HG03066 (cell line): ENCODE data around the gene STMN1.
"Not testable (repeated sequence)": the region's sequence is repeated elsewhere in the genome, so short reads cannot be mapped to it uniquely, and the experiment has no call there.

ENCODE experiments used
- ATAC-seq: cut with Tn5 transposase; IDR thresholded peaks from one replicate; pipeline ENCODE4 v1.9.1; 2021; ENCODE audit warnings: low read depth; ENCODE audit not compliant: unreplicated experiment

Gene STMN1

DNA sequence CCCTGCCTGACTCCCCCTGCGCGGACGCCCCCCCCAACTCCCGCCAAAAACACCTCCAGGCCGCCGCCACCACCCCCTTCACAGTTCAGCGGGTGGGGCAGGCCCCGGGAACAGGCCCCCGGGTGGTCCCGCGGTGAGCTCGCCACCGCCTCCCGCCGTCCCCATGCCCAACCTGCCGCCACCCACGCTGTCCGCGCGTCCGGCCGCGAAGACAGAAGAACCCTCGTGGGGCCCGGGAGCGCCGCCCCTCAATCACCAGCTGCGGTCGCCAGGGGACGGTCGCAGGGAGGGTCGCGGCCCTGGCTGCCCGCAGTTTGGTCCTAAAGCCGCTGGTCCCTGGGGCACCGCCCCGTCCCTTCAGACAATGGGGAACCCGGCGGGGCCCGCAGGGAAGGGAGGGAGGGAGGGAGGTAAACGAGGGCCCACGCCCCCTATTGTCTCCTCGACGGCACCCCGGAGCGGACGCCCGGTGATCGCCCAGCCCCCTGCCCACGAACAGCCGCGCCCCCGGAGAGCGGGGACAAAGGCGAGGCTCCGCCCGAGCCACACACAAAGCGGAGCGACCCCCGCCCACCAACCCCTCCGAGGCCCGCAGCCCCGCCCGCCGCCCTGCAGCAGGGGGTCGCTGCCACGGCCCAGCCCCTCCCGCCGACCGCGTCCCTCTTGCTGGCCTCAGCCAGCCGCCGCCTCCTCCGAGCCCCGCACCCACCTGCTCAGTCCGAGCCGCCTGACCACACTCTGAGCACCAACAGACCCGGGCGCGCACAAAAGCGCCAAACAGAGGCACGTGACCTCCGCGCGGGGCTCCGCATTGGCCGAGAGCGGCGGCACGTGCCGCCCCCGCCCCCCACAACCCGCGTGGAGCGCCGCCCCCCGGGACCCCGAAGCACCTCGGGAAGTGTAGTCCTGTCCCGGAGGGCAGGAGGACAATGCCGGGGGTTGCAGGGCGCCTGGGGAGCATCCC is at the start of gene STMN1:
Gene STMN1 (minus strand): TSS at position 740 of the 964 bp plus-strand sequence. CDS start 1,743 bp downstream, outside the sequence.
- peak; percentile 59 for ATAC-seq

DNA sequence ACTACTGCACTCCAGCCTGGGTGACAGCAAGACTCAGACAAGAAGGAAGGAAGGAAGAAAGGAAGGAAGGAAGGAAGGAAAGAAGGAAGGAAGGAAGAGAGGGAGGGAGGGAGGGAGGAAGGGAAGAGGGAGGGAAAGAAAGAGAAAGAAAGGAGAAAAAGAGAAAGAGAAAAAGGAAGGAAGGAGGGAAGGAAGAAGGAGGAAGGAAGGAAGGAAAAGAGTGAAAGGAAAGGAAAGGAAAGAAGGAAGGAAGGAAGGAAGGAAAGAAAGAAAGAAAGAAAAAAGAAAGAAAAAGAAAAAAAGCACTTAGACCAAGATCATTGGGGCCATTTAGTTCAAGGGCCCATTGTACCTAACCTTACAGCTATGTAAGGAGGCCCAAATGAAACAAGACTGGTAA is 49.3 kb upstream of the STMN1 start:
- no peak for ATAC-seq

DNA sequence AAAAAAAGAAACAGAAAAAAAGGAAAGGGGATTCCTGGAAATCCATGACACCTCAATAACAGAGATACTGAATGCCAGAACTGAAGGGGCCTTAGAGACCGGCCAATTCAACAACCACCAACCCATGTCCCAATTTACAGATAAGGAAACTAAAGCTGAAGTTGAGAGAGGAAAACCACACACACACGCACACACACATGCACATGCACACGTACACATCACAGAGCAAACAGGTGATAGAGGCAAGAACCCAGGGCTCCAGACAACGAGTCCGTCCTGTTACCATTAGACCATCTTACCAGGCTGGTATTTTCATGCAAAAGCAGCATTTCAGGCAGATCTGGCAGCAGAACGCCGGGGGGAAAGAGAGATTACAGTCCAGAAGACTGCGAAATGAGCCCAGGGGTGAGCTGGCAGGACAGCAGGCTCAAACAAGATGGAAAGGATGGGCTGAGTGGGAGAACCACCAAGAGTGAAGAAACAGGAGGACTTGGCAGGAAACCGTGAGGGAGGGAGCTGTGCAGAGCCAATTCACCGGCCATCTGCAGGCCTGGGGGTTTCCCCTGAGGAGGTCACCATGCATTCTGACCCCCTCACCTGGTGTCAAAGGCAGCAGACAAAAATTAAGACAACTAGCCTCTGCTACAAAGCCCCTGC is 48.2 kb upstream of the STMN1 start:
- no peak for ATAC-seq

DNA sequence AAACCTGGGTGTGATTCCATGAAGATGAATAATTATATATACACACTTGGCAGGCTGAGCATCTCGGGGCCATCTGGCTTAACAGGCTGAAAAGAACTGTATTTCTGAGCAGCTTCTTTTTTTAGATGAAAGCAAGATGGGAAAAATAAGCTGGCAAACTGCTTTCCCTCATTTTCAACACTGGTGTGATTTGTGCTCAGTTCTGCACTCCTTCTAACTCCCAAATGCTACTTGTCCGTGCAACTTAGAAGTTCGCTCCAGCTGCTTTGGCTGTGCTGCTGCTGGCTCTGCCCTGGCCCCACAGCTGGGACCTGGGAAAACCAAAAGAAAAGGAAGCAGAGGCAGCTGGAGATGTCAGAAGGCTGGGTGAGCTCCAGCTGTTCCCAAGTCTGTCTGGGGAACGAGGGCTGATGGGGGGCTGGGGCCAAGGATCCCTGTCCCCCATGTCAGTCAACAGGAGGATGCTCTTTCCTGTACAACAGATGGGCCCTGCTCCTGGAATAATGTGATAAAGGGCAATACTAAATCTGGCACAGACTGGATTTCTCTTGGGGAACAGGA is 46.7 kb upstream of the STMN1 start:
- no peak for ATAC-seq

DNA sequence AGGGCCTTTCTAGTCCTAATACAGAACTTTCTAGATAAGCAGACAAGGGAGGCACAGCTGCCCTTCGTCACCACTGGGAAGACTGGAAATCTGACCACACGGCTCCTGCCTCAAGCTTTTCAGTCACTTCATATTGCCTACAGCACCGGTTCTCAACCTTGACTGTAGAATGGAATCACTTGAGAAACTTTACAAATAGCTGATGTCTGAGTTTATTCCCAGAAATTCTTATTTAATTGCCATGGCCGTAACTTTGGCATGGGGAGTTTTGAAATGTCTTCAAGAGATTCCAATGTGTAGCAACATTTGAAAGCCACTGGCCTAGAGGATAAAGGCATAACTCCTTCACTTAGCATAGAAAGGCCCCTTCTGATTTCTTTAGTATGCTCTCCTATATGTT is 42.4 kb upstream of the STMN1 start:
- no peak for ATAC-seq

DNA sequence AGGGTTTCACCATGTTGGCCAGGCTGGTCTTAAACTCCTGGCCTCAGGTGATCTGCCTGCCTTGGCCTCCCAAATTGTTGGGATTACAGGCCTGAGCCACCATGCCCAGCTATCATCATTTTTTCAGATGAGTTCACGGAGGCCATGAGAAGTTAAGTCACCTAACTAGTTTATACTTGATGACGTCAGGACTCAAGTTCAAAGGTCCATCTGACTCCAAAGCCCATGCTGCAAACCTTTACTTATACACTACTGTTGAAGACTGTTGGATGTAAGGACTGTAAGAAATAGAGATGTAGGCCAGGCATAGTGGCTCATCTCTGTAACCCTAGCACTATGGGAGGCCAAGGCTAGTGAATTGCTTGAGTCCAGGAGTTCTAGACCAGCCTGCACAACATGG is 40.8 kb upstream of the STMN1 start:
- ATAC-seq = no peak

DNA sequence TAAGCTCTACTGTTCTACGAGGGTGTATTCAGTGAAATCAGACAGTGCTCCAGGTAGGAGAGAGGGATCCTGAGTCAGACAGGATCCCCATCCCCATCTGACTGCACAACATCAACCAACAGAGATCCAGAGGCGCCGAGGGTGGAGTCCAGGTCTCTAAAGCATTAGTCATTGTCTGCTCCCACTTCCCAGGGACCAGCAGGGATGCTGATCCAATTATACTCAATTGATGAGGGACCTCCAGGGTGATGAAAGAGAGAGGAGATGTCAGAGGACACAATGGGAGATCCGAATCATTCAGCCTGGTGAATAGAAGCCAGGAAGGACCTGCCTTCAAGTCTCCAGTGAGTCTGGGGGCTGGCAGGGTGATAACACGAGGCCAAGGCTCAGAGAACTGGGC is 39.5 kb upstream of the STMN1 start:
- ATAC-seq = no peak

DNA sequence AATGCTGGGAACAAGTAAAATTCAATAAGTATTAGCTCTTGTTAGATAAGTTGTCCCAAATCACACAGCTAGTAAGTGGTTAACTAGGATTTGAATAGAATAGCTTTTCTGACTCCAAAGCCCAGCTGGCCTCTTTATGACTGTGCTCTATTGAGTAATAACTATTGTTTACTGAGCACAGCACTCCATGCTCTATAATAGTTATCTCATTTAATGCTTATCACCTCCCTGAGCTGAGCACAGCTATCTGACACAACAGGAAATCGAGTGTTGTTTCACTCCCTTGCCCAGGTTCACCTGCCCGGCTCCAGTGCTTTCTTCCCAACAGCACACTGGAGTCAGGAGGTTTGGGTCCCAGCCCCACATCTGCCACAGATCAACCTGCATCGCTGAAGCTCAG is 38.8 kb upstream of the STMN1 start:
- ATAC-seq = no peak

DNA sequence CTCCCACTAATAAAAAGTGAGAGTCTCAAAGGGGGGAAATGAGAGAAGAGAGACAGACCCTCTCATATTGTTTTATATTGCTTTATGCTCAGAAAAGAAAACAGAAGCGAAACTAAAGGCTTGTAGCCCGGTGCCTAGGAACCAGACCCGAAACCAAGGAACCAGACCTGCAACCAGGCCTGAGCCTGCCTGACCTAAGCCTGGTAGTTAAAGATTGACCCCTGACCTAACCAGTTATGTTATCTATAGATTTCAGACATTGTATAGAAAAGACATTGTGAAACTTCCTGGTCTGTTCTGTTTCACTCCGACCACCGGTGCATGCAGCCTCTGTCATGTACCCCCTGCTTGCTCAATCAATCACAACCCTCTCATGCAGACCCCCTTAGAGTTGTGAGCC is 37.3 kb upstream of the STMN1 start:
- ATAC-seq = not testable (repeated sequence)

DNA sequence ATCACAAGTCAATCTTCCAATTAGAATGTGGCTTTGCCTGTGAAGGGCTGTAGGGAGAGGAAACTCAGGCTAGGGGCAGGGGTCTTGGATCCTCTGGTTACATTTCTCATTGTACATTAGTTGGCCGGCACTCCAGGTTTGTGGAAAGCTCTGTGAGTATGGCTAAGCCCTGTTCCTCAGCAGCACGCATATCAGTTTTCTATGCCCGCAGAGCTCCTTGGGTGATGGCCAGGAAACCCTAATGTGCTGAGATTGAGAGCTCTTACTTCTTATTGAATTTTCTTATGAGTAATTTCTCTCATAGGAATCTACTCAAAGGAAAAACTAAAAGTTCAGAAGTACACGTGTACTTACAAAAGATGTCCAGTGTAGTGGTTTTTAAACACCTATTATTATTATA is 30.7 kb upstream of the STMN1 start:
- no peak for ATAC-seq

DNA sequence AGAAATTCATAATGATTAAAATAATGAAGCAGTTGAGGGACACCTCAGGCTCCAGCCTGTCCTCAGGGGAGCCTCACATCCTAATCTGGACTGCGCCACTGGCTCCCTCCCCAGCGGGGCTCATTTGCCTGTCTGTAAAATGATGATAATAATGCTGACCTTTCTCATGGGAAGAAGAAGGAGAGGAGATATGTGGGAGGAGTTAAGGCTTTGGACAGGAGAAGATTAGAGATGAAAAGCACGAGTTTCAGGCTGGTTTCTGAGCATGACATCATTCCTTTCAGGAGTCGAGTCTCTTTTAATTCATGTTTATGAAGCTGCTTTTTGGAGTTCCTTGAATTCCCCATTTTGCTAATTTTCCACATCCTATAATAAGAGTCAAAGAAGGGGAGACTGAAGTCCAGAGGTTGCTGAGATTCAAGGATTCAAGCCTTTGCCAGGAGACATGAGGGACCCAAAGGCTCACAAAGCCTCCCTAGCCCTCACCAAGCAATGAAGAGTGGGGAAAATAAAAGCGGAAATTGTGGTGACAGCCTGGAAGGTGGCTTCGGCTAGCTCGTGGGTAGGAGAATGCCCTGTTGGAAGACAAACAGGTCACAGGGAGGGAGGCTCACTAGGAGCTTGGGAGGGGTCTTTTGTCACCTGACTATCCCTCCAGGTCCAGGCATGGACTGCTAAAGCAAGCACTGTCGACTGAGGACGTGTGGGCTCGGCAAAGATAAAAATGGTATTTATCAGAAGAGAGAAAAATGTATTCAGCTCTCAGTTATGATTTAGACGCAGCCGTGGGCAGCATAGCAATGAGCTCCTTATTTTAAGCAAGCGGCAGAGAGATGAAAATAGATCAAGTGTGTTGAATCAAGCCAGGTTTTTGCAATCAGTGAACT is 27.5 kb upstream of the STMN1 start:
- no peak for ATAC-seq

DNA sequence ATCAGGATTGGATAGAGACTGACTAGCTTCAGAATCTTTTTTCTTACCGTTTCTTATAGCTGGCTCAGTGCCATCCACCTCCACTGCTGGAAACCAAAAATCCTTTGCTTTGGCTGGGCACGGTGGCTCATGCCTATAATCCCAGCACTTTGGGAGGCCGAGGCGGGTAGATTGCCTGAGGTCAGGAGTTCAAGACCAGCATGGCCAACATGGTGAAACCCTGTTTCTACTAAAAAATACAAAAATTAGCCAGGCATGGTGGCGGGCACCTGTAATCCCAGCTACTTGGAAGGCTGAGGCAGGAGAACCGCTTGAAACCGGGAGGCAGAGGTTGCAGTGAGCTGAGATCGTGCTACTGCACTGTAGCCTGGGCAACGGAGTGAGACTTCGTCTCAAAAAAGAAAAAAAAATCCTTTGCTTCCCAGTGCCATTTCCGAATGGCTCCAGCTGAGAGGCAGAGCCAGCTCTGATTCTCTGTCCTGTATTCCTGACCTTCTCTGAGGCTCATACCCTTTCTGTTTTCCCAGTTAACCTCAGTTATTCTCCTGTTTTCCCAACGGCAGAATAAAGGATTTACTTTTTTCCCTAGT is 26.7 kb upstream of the STMN1 start:
- not testable (repeated sequence) for ATAC-seq

DNA sequence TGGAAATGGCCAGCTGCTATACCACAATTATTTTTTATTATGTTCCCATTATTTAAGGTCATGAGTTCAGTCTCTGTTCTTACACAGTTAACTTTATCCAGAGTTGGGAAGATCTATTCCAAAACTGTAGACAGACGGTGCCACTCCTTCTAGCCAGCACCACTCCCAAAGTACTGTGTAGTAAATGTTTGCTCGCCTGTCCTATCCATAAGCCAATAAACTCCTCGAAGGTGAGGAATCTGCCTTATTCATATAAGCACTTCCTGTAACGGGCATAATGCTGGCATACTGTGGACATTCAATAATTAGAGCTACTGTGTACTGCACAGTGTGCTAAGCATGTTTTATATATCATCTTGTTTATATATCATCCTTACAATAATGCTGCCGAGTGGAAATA is 26.1 kb upstream of the STMN1 start:
- ATAC-seq = no peak

DNA sequence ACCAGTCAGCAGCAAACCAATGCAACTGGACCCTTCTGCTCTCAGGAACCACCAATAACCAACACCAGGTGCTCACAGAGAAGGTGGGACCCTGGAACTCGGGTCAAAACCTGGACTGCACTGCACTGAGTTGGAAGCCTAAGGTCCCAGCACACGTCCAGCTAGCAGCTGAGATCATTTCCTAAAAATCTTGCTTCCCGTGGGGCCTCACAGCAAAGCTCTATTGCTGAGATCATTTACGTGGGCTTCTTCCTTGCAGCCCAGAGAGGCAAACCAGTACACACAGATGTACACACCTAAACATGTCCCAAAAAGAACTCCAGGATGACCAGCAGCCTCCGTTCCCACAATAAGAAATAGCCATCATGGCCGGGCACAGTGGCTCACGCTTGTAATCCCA is 22.8 kb upstream of the STMN1 start:
- no peak for ATAC-seq

DNA sequence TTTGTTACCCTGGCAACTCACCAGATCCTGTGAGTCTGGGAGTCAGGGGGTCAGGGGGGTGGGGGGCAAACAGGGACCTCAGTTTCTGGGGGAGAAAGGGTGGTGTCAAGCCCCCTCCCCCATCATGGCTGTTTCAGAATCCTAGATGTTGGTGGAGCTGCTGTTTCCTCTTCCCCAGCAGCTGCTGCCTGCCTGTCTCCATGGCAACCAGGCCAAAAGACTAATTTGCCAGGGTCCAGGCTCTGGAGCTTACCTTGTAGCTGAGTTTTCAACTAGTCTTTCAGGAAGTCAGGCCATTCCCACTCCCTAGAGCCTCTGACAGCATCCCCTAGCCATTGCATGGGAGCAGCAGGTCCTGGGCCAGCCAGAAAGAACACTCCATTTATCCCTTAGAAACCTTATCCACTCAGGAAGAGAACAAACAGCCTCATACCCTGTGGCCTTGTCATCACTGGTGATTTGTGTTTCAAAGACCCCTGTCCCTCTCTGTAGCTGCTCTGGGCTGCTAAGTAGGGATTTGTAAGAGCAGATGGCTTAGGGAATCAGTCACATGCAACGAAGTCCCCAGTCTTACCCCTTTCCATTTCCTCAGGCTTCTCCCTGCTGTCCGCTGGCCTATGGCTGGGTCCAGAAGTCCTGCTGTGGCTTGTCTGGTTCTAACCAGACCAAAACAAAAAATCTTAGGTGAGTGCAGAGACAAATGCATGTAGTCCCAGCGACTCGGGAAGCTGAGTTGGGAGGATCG is 21.5 kb upstream of the STMN1 start:
- no peak for ATAC-seq

DNA sequence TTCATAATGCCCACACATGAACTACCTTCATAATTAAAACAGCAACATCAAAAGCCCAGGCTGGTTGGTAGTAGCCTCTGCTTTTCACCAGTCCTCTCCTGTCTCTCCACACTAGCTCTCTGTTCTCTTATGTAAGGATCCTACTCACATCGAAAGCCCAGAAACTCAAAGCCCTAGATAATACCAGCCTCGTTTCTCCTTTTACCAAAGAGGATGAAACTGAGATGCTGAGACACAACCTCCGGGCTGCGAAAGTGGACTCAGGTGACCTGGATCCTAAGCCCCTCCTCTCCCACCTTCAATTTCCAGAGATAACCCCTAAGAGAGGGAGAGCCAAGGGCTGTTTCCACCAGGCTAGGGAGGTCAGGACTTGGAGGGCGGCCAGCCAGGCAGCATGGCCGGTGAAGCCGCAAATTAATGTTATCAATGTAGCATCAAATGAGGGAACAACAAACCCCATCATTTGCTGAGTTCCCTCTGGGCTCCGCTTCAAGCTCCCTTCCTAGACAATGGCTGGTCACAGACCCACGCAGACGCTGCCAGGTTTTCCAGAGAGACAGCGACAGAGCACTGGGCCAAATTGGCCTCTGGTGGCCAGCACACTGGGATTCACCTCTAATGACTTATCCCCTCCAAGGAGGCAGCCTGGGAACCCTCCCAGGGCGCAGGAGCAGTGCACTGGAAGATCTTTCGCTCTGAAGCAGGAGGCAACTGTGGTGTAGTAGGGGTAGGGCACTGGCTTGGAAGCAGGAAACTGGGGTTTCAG is 20.7 kb upstream of the STMN1 start:
- no peak for ATAC-seq

DNA sequence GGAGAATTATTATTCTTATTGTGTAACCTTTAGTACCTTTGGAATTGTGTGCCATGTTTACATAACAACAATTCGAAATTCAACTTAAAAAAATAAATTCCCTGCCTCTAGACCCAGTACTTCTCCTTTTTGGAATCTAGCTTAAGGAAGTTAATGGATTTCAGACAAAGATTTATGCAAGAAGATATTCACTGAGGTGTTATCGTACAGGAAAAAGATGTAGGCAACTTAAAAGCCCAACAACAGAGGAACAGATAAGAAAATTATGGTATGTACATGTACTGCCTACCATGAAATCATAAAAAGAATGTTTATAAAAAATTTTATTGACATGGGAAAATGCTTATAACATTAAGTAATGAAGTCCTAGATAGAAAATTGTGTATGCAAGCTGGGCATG is 18.2 kb upstream of the STMN1 start:
- no peak for ATAC-seq

DNA sequence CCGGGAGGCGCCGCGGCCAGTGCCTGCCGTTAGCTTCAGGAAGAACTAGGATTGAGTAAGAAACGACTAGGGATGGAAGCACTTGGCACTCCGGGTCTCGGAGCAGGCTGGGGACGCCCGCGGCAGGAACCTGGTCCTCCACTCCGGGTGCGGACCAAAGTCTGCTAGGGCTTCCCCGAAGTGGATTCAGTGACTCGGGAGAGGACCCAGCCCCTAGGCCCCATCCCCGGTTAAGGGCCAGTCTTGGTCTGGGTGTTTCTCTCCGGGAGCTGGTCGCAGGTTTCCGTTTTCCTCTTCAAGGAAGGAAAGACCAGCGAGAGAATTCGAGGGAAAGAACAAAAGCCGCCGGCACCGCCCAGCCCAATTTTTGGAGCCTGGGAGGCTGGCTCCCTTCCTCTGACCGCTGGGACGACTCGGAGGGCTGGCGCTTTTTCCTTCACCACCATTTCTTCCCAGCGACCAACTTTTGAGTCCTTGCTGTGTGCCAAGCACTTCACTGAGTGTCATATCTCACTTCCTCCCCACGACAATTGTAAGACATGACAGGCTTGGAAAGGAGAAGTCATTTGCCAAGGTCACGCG is 16.8 kb upstream of the STMN1 start:
- no peak for ATAC-seq
